HG03469 (cell line): ENCODE data around the gene CANX.
"Not testable (repeated sequence)": the region's sequence is repeated elsewhere in the genome, so short reads cannot be mapped to it uniquely, and the experiment has no call there.

Experiments used
- ATAC-seq: cut with Tn5 transposase; IDR thresholded peaks from one replicate; pipeline ENCODE4 v1.9.1; 2021; ENCODE audit warnings: mild to moderate bottlenecking, moderate library complexity, moderate number of reproducible peaks; ENCODE audit not compliant: unreplicated experiment

Gene CANX

GRCh38 chr5:179697993-179698934, 503 bp upstream of the CANX start:
- ATAC-seq = peak; percentile 77

DNA sequence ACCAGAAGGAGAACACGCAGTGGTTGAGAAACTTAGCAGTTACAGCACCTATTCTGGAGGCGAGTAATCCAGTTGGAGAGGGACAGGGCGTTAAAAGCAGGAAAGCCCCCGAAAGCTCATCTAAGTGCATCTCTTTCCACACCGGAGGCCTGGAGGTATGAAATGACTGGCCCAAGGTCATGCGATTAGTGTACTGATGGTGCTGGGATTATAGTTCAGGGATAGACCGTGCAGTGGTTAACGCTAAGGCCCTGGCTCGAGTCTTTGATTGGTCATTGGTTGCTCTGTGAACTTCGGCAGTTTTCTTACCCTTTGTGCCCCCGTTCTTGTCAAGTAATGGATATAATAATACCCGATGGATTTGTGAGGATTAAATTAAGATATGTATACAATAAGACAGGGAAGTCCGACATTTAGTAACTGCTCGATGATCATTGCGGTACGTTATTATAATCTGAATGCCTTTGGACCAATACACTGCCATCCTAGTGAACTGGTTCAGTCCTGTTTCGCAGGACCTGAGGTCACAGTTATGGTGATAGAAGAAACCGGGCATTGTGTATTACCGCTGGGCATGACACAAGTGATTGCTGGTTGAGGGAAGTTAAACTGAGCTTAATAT, 960 bp downstream of the CANX start:
- ATAC-seq = no peak

GRCh38 chr5:179700401-179700918, 1.7 kb downstream of the CANX start:
- no peak for ATAC-seq

DNA sequence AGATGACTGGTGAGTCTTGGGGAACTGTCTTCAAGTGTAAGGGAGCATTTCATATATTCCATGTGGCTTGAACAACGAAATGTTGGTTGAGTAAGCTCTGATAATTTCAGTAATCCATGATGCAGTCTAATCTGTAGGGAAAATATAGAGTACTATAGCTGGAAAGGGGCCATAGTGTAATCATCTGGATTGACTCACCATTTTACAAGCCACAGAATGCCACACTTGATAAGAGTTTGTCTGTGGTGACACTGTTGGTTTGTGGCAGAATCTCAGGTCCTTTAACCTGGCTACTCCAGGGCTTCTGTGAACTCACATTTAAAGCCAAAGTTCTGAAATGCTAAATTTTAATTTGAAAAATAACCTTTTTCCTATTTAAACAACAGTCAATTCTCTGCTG, 17.5 kb downstream of the CANX start:
- no peak for ATAC-seq

DNA sequence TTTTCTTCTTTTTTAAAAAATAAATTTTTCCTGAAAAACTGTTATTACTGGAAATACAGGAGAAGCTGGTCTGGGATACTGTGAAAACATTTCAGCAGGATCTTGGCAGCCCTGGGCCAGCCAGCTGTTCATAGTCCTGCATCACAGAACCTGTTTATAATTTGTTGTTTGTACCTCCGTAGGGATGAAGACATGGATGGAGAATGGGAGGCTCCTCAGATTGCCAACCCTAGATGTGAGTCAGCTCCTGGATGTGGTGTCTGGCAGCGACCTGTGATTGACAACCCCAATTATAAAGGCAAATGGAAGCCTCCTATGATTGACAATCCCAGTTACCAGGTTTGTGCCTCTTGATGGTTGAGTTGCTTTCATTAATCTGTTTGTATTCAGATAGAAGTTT, 21.5 kb downstream of the CANX start:
- no peak for ATAC-seq

GRCh38 chr5:179724163-179724562, 25.4 kb downstream of the CANX start:
- ATAC-seq = no peak

GRCh38 chr5:179727106-179727505, 28.3 kb downstream of the CANX start:
- no peak for ATAC-seq

GRCh38 chr5:179729303-179729702, 30.5 kb downstream of the CANX start:
- no peak for ATAC-seq

DNA sequence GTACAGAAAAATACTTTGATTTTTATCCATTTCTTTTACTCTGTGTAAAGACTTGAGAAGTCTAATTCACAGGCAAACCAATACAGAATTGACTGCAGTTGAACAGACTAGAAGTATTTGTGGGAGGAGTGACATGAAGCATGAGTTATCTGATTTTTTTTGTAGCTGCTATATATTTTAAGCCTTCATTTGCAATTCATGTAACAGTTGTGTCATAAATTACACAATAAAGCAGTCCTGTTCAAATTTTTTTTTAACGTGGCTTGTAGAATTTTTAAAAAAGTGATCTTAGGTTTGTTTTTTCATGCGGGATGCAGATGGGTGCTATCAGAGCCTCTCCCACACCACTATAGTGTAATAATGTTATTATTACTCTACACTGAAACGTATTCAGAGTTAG, 31.0 kb downstream of the CANX start:
- ATAC-seq = no peak

GRCh38 chr5:179730356-179730755, 31.6 kb downstream of the CANX start:
- no peak for ATAC-seq

GRCh38 chr5:179730852-179731251, 32.1 kb downstream of the CANX start:
- no peak for ATAC-seq

DNA sequence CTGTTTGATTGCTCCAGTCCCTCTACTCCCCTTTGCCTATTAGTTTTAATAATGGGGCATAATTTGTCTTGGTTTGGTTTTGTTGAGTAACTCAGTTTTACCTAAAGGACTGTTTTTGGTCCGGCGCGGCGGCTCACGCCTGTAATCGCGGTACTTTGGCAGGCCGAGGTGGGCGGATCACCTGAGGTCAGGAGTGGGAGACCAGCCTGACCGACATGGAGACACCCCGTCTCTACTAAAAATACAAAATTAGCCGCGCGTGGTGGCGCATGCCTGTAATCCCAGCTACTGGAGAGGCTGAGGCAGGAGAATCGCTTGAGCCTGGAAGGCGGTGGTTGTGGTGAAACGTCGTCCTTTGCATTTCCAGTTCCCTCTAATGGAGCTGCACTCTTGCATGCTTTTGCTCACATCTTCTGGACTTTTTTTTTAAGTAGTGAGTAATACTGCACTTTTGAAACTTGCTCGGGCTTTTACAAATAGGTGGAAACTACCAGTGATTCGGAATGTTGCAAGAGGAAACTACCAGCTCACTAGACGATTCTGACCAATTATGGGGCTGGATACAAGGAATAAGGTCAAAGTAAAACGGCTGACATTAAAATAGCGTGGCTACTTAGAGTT, 33.1 kb downstream of the CANX start:
- ATAC-seq = peak; percentile 6

DNA sequence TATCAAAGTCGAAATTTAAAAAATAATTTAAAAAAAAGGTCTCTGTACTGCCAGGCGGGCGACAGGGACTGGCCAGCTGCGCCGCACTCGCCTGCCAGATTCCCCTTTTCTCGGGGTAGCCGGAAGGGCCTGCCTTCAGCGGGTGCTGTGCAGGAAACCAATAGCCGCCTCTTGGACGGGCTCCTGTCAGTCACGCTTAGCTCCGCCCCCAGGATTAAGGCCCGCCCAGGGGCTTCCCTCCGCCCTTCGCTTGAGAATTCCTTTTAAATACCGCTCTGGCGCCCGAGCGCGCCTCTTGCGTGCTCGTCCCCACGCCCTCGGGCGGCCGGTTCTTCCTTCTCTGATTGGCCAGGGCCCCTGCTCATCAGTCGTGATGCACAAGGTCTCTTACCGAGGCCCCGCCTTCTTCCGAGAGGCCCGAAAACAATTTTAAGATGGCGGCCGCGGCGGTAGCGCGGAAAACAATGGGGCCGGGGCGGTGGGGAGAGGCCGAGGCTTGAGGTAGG, 33.7 kb downstream of the CANX start, which contains the start of gene MAML1:
MAML1 (plus strand) TSS at position 411 of the 506 bp plus-strand sequence. CDS start 291 bp downstream, outside the sequence.
- ATAC-seq = peak; percentile 89

DNA sequence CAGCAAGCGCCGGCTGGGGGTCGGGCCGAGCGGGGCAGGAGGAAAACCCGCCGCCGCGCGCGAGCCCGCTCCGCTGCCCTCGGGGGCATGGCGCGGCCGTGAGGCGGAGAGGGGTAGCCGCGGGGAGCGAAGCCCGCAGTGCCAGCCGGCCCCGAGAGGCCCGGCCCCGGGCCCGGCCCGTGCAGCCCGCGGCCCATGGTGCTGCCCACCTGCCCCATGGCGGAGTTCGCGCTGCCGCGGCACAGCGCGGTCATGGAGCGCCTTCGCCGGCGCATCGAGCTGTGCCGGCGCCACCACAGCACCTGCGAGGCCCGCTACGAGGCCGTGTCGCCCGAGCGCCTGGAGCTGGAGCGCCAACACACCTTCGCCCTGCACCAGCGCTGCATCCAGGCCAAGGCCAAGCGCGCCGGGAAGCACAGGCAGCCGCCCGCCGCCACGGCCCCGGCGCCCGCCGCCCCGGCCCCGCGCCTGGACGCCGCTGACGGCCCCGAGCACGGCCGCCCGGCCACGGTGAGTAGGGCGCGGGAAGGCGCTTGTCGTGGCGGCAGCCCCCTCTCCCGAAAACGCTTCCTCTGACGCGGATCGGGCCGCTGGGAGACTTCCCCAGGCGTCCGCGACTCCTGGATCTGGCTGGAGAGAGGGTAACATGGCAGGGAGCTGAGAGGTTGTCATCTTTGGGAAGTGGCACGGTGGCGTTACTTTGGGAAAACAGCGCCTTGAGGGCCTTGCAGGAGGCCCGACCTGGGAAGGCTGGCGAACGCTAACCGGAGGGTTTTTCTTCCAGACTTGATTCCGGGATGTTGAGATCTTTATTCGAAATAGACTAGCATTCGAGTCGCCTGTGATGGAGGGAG, 34.4 kb downstream of the CANX start:
- peak; percentile 7 for ATAC-seq

GRCh38 chr5:179733772-179734126, 35.0 kb downstream of the CANX start:
- no peak for ATAC-seq

- no peak for ATAC-seq
These were observed 35.9 kb downstream of the CANX start for GRCh38 chr5:179734536-179735164.

DNA sequence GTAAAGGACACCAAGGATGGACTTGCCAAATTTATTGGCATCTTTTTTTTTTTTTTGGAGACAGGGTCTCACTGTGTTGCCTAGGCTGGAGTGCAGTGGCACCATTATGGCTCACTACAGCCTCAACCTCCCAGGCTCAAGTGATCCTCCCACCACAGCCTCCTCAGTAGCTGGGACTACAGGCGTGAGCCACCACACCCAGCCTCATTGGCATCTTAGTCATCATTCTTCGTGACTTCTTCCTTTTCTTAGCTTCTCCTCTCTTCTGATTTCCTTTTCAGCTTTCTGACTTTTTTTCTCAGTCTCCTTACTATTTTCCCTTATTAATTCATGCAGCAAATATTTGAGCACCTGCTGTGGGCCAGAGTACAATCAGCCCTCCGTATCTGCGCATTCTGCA, 40.0 kb downstream of the CANX start:
- ATAC-seq = no peak

- not testable (repeated sequence) for ATAC-seq
These were observed 45.3 kb downstream of the CANX start for GRCh38 chr5:179744106-179744505.

DNA sequence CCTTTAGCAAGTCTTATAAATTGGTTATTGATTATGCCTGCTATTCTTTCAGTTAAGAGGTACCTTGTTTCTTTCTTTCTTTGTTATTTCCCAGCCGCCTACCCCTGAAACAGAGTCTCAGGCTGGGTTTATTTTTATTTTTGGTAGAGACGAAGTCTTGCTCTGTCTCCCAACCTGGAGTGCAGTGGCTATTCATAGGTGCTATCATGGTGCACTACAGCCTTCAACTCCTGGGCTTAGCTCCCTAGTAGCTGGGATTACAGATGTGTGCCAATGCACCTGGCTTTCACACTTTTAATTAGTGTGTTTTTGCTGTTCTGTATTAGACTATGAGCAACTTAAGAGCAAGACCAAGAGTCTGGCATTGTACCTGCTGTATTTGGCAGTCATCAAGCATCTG, 48.1 kb downstream of the CANX start:
- no peak for ATAC-seq

DNA sequence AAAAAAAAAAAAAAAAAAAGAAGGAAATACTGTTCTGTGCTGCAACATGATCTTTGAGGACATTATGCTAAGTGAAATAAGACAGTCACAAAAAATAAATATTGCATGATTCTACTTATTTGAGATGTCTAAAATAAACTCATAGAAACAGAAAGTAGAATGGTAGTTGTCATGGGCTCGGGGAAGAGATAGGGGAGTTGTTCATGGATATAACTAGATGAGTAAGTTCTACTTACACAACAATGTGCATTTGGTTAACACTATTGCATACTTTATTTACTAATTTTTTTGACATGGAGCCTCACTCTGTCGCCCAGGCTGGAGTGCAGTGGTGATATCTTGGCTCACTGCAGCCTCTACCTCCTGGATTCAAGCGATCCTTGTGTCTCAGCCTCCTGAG, 49.0 kb downstream of the CANX start:
- ATAC-seq = no peak
